Skeletal muscle tissue (tissue), 5 donors: Measurements from ENCODE around the gene TGM1. TPM values are rescaled to one million over a fixed set of nuclear protein-coding genes. Genes with fewer than 3 reads are reported as not detected.
A peak's percentile ranks its signal among the peaks of the same experiment; 100 is the strongest.
"Not testable (repeated sequence)": the region's sequence is repeated elsewhere in the genome, so short reads cannot be mapped to it uniquely, and the experiment has no call there.

Source experiments
- H3K27ac ChIP-seq: one replicate; pipeline ENCODE4 v1.7.0; 2013; ENCODE audit warnings: mild to moderate bottlenecking, low read depth, low read length, inconsistent platforms
- H3K27me3 ChIP-seq, 3 donors: one replicate each; pipeline ENCODE4 v1.7.0; 2013; ENCODE audit warnings: low read length in 3 of 3; ENCODE audit not compliant: control insufficient read depth in 3 of 3, insufficient read depth in 3 of 3
- H3K36me3 ChIP-seq, 3 donors: one replicate each; pipeline ENCODE4 v1.7.0; 2013; ENCODE audit warnings: low read length in 3 of 3; ENCODE audit not compliant: control insufficient read depth in 3 of 3, insufficient read depth in 3 of 3
- H3K4me1 ChIP-seq, 3 donors: one replicate each; pipeline ENCODE4 v1.7.0; 2013; ENCODE audit warnings: low read length in 3 of 3, mild to moderate bottlenecking in 3 of 3; ENCODE audit not compliant: control insufficient read depth in 3 of 3, insufficient read depth in 3 of 3
- H3K4me3 ChIP-seq, 3 donors: one replicate each; pipeline ENCODE4 v1.7.0; 2013; ENCODE audit warnings: low read length in 3 of 3
- H3K9ac ChIP-seq, 3 donors: one replicate each; pipeline ENCODE4 v1.7.0; 2013; ENCODE audit warnings: low read length in 3 of 3, mild to moderate bottlenecking in 3 of 3, moderate library complexity in 2 of 3, low read depth in 1 of 3
- H3K9me3 ChIP-seq, 3 donors: one replicate each; pipeline ENCODE4 v1.7.0; 2013; ENCODE audit warnings: low read length in 3 of 3; ENCODE audit not compliant: control insufficient read depth in 3 of 3
- small RNA-seq: library from RNA; depleted of rRNA; stranded (forward); fragments of <200 nt; gene quantifications from one replicate; pipeline ENCODE3, GENCODE V24; 2014
- total RNA-seq: library from RNA; depleted of rRNA; stranded (reverse); fragments of >200 nt; gene quantifications from one replicate; pipeline ENCODE4 v1.2.3, GENCODE V29; 2014
- donor health status: Osteomylitis.

The TGM1 gene
- total RNA-seq, 1 donor from 2014 or later = 0.52 TPM

DNA sequence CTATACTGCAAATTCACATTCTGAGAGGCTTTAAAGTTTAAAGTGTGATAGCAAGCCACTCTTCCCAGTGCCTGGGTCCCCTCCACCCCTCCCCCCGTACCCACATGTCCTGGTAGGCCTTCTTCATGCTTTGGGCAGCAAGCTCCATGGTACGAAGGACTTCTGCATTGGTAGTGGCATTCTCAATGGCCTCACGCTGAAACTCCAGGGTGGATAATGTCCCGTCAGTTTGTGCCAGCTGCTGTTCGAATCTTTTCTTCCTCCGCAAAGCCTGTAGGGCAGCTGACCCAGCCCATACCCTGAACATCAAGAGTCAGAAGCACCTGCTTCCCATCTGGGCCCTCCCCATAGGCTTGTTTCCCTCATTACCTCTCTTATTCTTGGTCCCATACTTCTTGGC lies 51.7 kb downstream of the TGM1 start:
- no peak overlapping the region for H3K9ac ChIP-seq
- no peak overlapping the region for H3K27ac ChIP-seq
- H3K4me1 ChIP-seq = peaks cover 14 to 30% (median 19%) of the 10 kb centered on the region in 3 donors
- no peaks in the 10 kb centered on the region for H3K27me3 ChIP-seq
- H3K4me3 ChIP-seq = no peak overlapping the region
- peaks cover 38 to 41% (median 41%) of the 10 kb centered on the region in 3 donors for H3K36me3 ChIP-seq
- H3K9me3 ChIP-seq = no peaks in the 10 kb centered on the region

DNA sequence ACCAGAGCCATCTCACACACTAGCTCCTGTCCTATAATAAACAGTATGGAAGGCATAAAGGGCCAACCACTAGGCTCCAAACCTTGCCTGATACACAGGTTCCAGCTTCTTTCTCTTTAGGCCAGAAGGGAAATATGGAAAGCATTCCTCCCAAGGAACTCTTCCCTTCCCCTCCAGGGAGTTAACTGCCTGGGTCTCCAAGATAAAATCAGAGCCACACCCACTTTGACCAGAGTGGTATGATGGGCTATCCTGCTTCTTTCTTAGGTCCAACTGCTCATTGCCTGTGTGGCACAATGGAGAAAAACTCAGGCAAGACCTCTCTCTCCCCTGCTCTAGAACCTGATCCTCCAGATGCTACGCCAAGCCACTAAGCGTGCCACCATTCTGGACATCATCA lies 55.4 kb downstream of the TGM1 start:
- no peak overlapping the region for H3K9ac ChIP-seq
- H3K27ac ChIP-seq = no peak overlapping the region
- no peak overlapping the region for H3K4me3 ChIP-seq
- no peaks in the 10 kb centered on the region for H3K27me3 ChIP-seq
- H3K9me3 ChIP-seq = no peaks in the 10 kb centered on the region
- peaks cover 45 to 54% (median 45%) of the 10 kb centered on the region in 3 donors for H3K36me3 ChIP-seq
- peaks cover 0 to 4% (median 0%) of the 10 kb centered on the region in 3 donors for H3K4me1 ChIP-seq

GRCh38 chr14:24207104-24207551 lies 55.8 kb downstream of the TGM1 start:
- Histone ChIP-seq H3K4me1 (no peaks in the 10 kb centered on the region), H3K4me3 (no peak overlapping the region), H3K27ac (no peak overlapping the region), H3K9ac (no peak overlapping the region), H3K36me3 (peaks cover 45 to 54% (median 45%) of the 10 kb centered on the region in 3 donors), H3K9me3 (no peaks in the 10 kb centered on the region), H3K27me3 (no peaks in the 10 kb centered on the region)

DNA sequence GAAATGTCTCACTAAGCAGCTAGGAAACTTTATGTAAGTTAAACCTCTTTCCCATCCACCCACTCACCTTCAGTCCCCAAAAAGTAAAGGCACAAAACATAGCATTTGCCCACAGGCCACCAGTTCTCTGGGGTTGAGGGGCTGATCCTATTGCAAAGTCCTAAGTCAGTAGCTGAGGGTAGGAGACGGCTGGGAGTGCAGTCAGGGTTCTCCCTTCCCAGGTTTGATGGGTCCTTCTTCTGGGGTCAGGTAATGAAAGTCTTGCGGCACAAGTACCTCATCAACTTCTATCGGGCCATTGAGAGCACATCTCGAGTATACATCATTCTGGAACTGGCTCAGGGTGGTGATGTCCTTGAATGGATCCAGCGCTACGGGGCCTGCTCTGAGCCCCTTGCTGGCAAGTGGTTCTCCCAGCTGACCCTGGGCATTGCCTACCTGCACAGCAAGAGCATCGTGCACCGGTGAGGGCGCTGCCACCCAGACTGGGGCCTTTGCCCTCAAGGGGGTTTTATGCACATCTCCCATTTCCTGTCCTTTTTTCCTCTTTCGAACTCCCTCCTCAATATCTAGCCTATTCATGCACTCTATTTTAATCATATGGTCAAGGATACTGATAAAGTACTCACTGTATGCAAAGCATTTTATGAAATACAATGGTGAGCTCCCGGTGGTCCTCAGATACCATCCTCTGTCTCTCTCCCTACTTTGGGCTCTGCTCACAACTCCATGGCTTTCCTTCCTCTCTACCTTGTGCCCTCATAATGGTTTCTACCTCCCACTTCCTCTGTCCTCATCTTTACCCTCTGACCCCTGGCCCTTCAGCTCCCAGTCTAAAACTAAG lies 56.5 kb downstream of the TGM1 start:
- peaks cover 41 to 54% (median 45%) of the 10 kb centered on the region in 3 donors for H3K36me3 ChIP-seq

GRCh38 chr14:24204163-24205146 lies 58.5 kb downstream of the TGM1 start:
- H3K27ac ChIP-seq = no peak overlapping the region
- no peaks in the 10 kb centered on the region for H3K27me3 ChIP-seq
- H3K4me3 ChIP-seq = no peak overlapping the region
- no peaks in the 10 kb centered on the region for H3K4me1 ChIP-seq
- peaks cover 29 to 38% (median 32%) of the 10 kb centered on the region in 3 donors for H3K36me3 ChIP-seq
- H3K9me3 ChIP-seq = no peaks in the 10 kb centered on the region
- H3K9ac ChIP-seq = no peak overlapping the region

More for the DNA sequence above, 56.5 kb downstream of the TGM1 start:
- peak overlapping the region in 1 of 3 donors; percentile 8 for H3K9ac ChIP-seq
- H3K27ac ChIP-seq = no peak overlapping the region
- H3K27me3 ChIP-seq = no peaks in the 10 kb centered on the region
- H3K4me1 ChIP-seq = no peaks in the 10 kb centered on the region
- no peak overlapping the region for H3K4me3 ChIP-seq
- H3K9me3 ChIP-seq = no peaks in the 10 kb centered on the region

DNA sequence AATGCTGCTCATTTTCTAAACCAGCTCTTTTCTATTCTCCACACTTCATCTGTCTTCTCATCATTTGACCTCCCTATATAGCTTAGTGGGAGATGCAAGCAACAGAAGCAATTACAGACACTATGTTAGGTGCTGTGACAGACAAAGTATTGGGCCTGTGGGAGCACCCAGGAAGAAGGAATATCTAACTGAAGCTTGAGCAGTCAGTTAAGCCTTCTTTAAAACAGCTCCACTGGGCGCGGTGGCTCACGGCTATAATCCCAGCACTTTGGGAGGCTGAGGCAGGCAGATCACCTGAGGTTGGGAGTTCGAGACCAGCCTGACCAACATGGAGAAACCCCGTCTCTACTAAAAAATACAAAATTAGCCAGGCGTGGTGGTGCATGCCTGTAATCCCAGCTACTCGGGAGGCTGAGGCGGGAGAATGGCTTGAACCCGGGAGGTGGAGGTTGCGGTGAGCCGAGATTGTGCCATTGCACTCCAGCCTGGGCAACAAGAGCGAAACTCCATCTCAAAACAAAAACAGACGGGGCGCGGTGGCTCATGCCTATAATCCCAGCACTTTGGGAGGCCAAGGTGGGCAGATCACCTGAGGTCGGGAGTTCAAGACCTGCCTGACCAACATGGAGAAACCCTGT lies 59.6 kb downstream of the TGM1 start:
- H3K4me1 ChIP-seq, H3K9ac ChIP-seq, H3K27me3 ChIP-seq, H3K27ac ChIP-seq, H3K4me3 ChIP-seq, H3K9me3 ChIP-seq: not testable (repeated sequence)
- peaks cover 24 to 36% (median 32%) of the 10 kb centered on the region in 3 donors for H3K36me3 ChIP-seq

DNA sequence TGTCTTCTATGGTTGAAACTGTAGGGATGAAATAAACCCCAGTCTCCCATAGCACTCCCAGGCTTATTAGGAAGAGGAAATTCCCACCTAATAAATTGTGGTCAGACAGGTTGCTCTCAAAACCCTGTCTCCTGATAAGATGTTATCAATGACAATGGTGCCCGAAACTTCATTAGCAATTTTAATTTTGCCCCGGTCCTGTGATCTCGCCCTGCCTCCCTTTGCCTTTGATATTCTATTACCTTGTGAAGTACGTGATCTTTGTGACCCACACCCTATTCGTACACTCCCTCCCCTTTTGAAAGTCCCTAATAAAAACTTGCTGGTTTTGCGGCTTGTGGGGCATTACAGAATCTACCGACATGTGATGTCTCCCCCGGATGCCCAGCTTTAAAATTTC lies 60.4 kb downstream of the TGM1 start:
- H3K9ac ChIP-seq, H3K4me1 ChIP-seq, H3K27ac ChIP-seq, H3K27me3 ChIP-seq, H3K4me3 ChIP-seq, H3K9me3 ChIP-seq: not testable (repeated sequence)
- H3K36me3 ChIP-seq = peaks cover 18 to 30% (median 28%) of the 10 kb centered on the region in 3 donors

Small RNAs within 50 kb of the gene (small RNA-seq; reads per million reads assigned to genes)
- not detected for gene CHMP4A
- not detected for gene MDP1

Other genes with a start within 250 kb of the TGM1 start
- gene CARMIL3, start 211.2 kb downstream of the TGM1 start, total RNA-seq = under 0.01 TPM
- gene CPNE6, start 191.6 kb downstream of the TGM1 start, total RNA-seq = not detected
- gene PCK2, start 168.9 kb downstream of the TGM1 start, total RNA-seq = 3.7 TPM
- gene DCAF11, start 148.4 kb downstream of the TGM1 start, total RNA-seq = 85.6 TPM
- gene NRL, start 148.2 kb downstream of the TGM1 start, total RNA-seq = 2.1 TPM
- gene FITM1, start 132.5 kb downstream of the TGM1 start, total RNA-seq = 172 TPM
- 89.8 TPM for gene PSME1, start 127.0 kb downstream of the TGM1 start, total RNA-seq
- 12.0 TPM for gene EMC9, start 121.6 kb downstream of the TGM1 start, total RNA-seq
- gene PSME2, start 116.6 kb downstream of the TGM1 start, total RNA-seq = 58.5 TPM
- 33.4 TPM for gene RNF31, start 115.7 kb downstream of the TGM1 start, total RNA-seq
- 50.6 TPM for gene IRF9, start 101.9 kb downstream of the TGM1 start, total RNA-seq
- gene REC8, start 91.1 kb downstream of the TGM1 start, total RNA-seq = 2.1 TPM
- 32.9 TPM for gene IPO4, start 74.4 kb downstream of the TGM1 start, total RNA-seq
- 18.3 TPM for gene TM9SF1, start 67.7 kb downstream of the TGM1 start, total RNA-seq
- gene TSSK4, start 57.5 kb downstream of the TGM1 start, total RNA-seq = 0.52 TPM
- gene CHMP4A, start 49.7 kb downstream of the TGM1 start, total RNA-seq = 29.2 TPM
- gene MDP1, start 47.1 kb downstream of the TGM1 start, total RNA-seq = 9.9 TPM
- gene NEDD8, start 30.8 kb downstream of the TGM1 start, total RNA-seq = 81.9 TPM
- 49.6 TPM for gene GMPR2, start 30.2 kb downstream of the TGM1 start, total RNA-seq
- 34.4 TPM for gene TINF2, start 20.6 kb downstream of the TGM1 start, total RNA-seq
- 11.5 TPM for gene RABGGTA, start 8.4 kb upstream of the TGM1 start, total RNA-seq
- 6.3 TPM for gene DHRS1, start 36.6 kb upstream of the TGM1 start, total RNA-seq
- 22.4 TPM for gene NOP9, start 36.7 kb upstream of the TGM1 start, total RNA-seq
- gene CIDEB, start 44.8 kb upstream of the TGM1 start, total RNA-seq = 4.7 TPM
- gene LTB4R2, start 47.0 kb upstream of the TGM1 start, total RNA-seq = 1.6 TPM
- gene LTB4R, start 48.3 kb upstream of the TGM1 start, total RNA-seq = 2.1 TPM
- 9.9 TPM for gene ADCY4, start 71.9 kb upstream of the TGM1 start, total RNA-seq
- 1.6 TPM for gene RIPK3, start 76.8 kb upstream of the TGM1 start, total RNA-seq
- 21.4 TPM for gene NFATC4, start 105.0 kb upstream of the TGM1 start, total RNA-seq
- 19.3 TPM for gene NYNRIN, start 135.8 kb upstream of the TGM1 start, total RNA-seq
- under 0.01 TPM for gene CBLN3, start 166.5 kb upstream of the TGM1 start, total RNA-seq
- gene KHNYN, start 166.8 kb upstream of the TGM1 start, total RNA-seq = 38.1 TPM
- gene SDR39U1, start 179.6 kb upstream of the TGM1 start, total RNA-seq = 12.0 TPM
- 0.52 TPM for gene CMA1, start 245.1 kb upstream of the TGM1 start, total RNA-seq